Motor neuron (in vitro differentiated cells): Measurements from ENCODE around the gene PCDHGA11. TPM values are rescaled to one million over a fixed set of nuclear protein-coding genes. Genes with fewer than 3 reads are reported as not detected.
"Not testable (repeated sequence)": the region's sequence is repeated elsewhere in the genome, so short reads cannot be mapped to it uniquely, and the experiment has no call there.

Experiments
- ATAC-seq, 8 experiments: fragments of 200-7000 bp; cut with Tn5 transposase; replicated peaks in 6 of 8; 2 replicates each; pipeline ENCODE4 v1.8.0; 2021; ENCODE audit warnings: mild to moderate bottlenecking in 8 of 8, moderate library complexity in 8 of 8
- H3K27ac ChIP-seq, 2 donors: fragments of 250-450 bp; sonication (Bioruptor Pico); 2 replicates each; pipeline ENCODE4 v1.9.0; 2021; ENCODE audit warnings: antibody characterized with exemption in 2 of 2, mild to moderate bottlenecking in 2 of 2, moderate library complexity in 1 of 2
- H3K4me1 ChIP-seq, 2 donors: fragments of 250-450 bp; sonication (Bioruptor Pico); replicated peaks in 1 of 2; 2 replicates each; pipeline ENCODE4 v1.6.1; 2021; ENCODE audit warnings: antibody characterized with exemption in 2 of 2, mild to moderate bottlenecking in 2 of 2, moderate library complexity in 1 of 2
- H3K4me3 ChIP-seq, 5 donors: fragments of 250-450 bp; sonication (Bioruptor Pico); 2 replicates each; pipeline ENCODE4 v1.9.0; 2021; ENCODE audit warnings: antibody characterized with exemption in 5 of 5, mild to moderate bottlenecking in 5 of 5, moderate library complexity in 4 of 5
- WGBS, 10 experiments: fragments of 450-650 bp; shearing (Covaris generic); methylation state at CpG; one replicate each; pipeline ENCODE4 v1.0.0; 2022; 5-methylcytosine and 5-hydroxymethylcytosine counted together
- in situ Hi-C, 9 experiments: fragments of 400-800 bp; cut with MboI; loops; one replicate each; pipeline ENCODE4 v1.15.0; 2021; ENCODE audit warnings: low sequenced_read_pairs in 9 of 9, low pct_unique_long_range_greater_than_20kb in 2 of 9; ENCODE audit not compliant: unreplicated experiment in 9 of 9
- total RNA-seq, 8 experiments: library from RNA; unstranded; fragments of 300-600 nt; gene quantifications; 2 replicates each; pipeline versions ENCODE4 v1.2.3 to v1.2.4, GENCODE V29; 2022

Gene PCDHGA11
- total RNA-seq, 8 experiments from 2014 or later: 1.3 to 8.8 (median 3.8) TPM

DNA sequence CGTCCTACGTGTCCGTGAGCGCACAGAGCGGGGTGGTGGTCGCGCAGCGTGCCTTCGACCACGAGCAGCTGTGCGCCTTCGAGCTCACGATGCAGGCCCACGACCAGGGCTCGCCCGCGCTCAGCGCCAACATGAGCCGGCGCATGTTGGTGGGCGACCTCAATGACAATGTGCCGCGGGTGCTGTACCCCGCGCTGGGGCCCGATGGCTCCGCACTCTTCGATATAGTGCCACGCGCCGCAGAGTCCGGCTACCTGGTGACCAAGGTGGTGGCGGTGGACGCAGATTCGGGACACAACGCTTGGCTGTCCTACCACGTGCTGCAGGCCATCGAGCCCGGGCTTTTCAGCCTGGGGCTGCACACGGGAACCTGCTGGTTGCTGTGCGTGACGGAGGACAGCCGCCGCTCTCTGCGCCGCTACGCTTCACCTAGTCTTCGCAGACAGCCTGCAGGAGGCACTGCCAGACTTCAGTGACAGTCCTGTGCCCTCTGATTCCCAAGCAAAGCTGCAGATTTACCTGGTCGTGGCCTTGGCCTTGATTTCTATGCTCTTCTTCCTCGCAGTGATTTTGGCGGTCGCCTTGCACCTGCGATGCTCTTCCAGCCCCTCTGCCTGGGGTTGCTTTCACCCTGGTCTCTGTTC, 7.1 kb downstream of the PCDHGA11 start:
- no peak for ATAC-seq
- in situ Hi-C loops: no loop called here
- 23 to 100% (median 93%) methylated on average over 1 to 33 of the region's 53 CpGs; no CpG with 5 or more reads in 4 of the 10 experiments for WGBS, 10 experiments
- no peak overlapping the region for H3K4me3 ChIP-seq
- H3K4me1 ChIP-seq: no peaks in the 10 kb centered on the region
- no peak overlapping the region for H3K27ac ChIP-seq

DNA sequence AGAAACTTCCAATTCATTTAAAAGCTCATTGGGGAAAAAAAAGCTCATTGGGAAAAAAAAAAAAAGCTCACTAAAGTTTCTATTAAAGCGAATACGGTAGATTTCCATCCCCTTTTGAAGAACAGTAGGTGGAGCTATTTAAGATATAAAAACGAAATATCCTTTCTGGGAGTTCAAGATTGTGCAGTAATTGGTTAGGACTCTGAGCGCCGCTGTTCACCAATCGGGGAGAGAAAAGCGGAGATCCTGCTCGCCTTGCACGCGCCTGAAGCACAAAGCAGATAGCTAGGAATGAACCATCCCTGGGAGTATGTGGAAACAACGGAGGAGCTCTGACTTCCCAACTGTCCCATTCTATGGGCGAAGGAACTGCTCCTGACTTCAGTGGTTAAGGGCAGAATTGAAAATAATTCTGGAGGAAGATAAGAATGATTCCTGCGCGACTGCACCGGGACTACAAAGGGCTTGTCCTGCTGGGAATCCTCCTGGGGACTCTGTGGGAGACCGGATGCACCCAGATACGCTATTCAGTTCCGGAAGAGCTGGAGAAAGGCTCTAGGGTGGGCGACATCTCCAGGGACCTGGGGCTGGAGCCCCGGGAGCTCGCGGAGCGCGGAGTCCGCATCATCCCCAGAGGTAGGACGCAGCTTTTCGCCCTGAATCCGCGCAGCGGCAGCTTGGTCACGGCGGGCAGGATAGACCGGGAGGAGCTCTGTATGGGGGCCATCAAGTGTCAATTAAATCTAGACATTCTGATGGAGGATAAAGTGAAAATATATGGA, 9.7 kb downstream of the PCDHGA11 start, which contains the start of gene PCDHGA12:
Gene PCDHGA12 (plus strand): TSS at position 176 of the 782 bp plus-strand sequence. CDS start 253 bp downstream, at position 429.
- H3K4me1 ChIP-seq: no peaks in the 10 kb centered on the region
- no peak within 1 kb of the TSS for H3K4me3 ChIP-seq
- no peak within 1 kb of the TSS for H3K27ac ChIP-seq
- in situ Hi-C loops: no loop called here
- WGBS, 10 experiments: 9 to 100% (median 94%) methylated on average over 1 to 27 of the region's 33 CpGs
- peak in 2 of 8 experiments; percentile 63 to 83 for ATAC-seq

DNA sequence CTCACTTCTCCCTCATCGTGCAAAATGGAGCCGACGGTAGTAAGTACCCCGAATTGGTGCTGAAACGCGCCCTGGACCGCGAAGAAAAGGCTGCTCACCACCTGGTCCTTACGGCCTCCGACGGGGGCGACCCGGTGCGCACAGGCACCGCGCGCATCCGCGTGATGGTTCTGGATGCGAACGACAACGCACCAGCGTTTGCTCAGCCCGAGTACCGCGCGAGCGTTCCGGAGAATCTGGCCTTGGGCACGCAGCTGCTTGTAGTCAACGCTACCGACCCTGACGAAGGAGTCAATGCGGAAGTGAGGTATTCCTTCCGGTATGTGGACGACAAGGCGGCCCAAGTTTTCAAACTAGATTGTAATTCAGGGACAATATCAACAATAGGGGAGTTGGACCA, 10.4 kb downstream of the PCDHGA11 start:
- in situ Hi-C loops: no loop called here
- no peak overlapping the region for H3K4me3 ChIP-seq
- ATAC-seq: no peak
- H3K27ac ChIP-seq: no peak overlapping the region
- no peaks in the 10 kb centered on the region for H3K4me1 ChIP-seq
- WGBS, 10 experiments: 33 to 100% (median 90%) methylated on average over 6 to 17 of the region's 37 CpGs; no CpG with 5 or more reads in 2 of the 10 experiments

DNA sequence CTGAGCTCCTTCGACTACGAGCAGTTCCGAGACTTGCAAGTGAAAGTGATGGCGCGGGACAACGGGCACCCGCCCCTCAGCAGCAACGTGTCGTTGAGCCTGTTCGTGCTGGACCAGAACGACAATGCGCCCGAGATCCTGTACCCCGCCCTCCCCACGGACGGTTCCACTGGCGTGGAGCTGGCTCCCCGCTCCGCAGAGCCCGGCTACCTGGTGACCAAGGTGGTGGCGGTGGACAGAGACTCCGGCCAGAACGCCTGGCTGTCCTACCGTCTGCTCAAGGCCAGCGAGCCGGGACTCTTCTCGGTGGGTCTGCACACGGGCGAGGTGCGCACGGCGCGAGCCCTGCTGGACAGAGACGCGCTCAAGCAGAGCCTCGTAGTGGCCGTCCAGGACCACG, 11.5 kb downstream of the PCDHGA11 start:
- H3K4me1 ChIP-seq, H3K27ac ChIP-seq, H3K4me3 ChIP-seq, in situ Hi-C loops, ATAC-seq: not testable (repeated sequence)
- WGBS, 10 experiments: 94 to 98% (median 98%) methylated on average over 3 to 14 of the region's 38 CpGs; no CpG with 5 or more reads in 7 of the 10 experiments

DNA sequence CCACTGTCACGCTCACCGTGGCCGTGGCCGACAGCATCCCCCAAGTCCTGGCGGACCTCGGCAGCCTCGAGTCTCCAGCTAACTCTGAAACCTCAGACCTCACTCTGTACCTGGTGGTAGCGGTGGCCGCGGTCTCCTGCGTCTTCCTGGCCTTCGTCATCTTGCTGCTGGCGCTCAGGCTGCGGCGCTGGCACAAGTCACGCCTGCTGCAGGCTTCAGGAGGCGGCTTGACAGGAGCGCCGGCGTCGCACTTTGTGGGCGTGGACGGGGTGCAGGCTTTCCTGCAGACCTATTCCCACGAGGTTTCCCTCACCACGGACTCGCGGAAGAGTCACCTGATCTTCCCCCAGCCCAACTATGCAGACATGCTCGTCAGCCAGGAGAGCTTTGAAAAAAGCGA, 11.9 kb downstream of the PCDHGA11 start:
- ATAC-seq, H3K27ac ChIP-seq, H3K4me3 ChIP-seq, H3K4me1 ChIP-seq, in situ Hi-C loops: not testable (repeated sequence)
- WGBS, 10 experiments: 31 to 100% (median 85%) methylated on average over 1 to 16 of the region's 29 CpGs; no CpG with 5 or more reads in 2 of the 10 experiments

DNA sequence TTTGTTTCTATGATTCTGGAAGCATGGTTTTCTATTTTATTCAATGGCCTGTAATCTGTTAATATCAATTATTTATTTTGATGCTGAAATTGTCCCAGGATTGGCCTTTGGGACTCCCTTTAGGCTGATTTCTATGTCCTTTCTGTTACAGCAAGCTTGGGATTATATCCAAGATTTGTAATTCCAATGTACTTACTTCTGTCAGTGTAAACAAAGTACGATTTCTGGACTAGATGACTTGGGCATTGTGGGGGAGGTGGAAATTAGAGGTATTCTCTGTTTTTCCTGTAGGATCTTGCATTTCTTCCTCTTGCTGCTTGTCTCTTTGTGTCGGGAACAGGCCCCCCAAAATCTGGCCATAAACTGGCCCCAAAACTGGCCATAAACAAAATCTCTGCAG, 13.2 kb downstream of the PCDHGA11 start:
- Histone ChIP-seq H3K4me1 (no peaks in the 10 kb centered on the region), H3K4me3 (no peak overlapping the region), H3K27ac (no peak overlapping the region)
- ATAC-seq: no peak
- 17 to 100% (median 66%) methylated on average over 1 to 2 of the region's 2 CpGs; no CpG with 5 or more reads in 2 of the 10 experiments for WGBS, 10 experiments
- in situ Hi-C loops: no loop called here

DNA sequence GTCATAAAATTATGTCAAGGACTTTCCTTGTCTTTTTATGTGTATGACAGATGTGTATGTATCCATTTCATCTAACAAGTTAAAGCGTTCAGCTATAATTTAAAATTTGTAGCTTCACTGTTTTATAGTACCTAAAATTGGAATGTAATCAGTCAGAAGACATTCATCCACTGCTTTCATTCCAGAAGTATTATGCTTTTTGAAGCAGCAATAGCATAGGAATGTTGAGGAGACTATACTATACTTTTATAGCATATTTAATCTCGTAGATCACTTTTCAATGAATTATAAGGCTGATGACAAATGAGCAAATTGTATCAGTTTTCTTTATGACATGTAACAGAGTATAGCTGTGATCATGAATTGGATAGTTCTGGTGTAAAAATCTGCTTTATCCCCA, 16.4 kb downstream of the PCDHGA11 start:
- Histone ChIP-seq H3K27ac (no peak overlapping the region), H3K4me3 (no peak overlapping the region), H3K4me1 (no peaks in the 10 kb centered on the region)
- no peak for ATAC-seq
- WGBS, 10 experiments: 43 to 100% (median 92%) methylated on average over 1 to 2 of the region's 2 CpGs; no CpG with 5 or more reads in 1 of the 10 experiments
- in situ Hi-C loops: no loop called here

DNA sequence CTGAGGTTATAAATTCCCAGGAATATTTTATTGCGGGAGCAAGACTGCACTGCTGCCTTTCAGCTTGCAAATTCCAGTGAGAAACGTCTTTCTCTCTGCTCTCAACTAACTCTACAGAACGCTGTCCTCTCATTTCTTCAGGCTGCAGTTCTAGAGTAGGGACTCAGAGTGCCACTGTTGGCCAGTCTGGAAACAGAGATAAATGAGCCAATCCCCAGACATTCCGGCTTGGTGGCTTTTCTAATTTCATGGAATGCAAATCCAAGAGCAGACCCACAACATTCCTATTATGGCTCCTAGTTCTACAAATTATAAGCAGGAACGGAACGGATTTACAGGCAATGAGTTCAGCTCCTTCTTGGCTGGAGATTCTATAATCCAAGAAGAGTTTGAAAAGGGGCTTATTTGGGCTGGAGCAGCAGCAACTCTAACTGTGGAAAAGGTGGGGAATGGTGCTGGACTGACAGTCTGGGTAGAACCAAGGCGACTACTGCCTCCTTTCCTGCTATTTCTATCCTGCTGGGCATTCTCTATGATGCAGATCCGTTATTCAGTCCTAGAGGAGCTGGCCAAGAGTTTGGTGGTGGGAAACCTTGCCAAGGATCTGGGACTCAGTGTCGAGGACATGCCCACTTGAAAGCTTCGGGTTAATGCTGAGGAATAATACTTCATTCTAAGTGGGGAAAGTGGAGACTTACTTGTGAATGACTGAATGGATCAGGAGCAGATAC, 18.7 kb downstream of the PCDHGA11 start:
- H3K4me1 ChIP-seq: no peaks in the 10 kb centered on the region
- 35 to 97% (median 81%) methylated on average over 3 to 10 of the region's 10 CpGs for WGBS, 10 experiments
- no peak overlapping the region for H3K27ac ChIP-seq
- in situ Hi-C loops: no loop called here
- no peak for ATAC-seq
- H3K4me3 ChIP-seq: no peak overlapping the region

DNA sequence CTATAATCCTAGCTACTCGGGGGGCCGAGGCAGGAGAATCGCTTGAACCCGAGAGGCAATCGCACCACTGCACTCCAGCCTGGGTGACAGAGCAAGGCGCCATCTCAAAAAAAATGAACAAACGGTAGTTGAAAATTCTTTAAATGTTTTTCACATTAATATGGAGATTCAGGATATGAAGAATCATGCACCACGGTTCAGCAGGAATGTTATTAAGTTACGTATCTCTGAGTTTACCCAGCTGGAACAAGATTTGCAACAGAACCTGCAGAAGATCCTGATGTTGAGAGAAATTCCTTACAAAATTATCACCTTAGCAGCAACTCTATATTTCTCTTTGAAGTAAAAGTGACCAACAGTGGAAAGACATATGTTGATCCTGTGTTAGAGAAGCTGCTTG, 19.5 kb downstream of the PCDHGA11 start:
- H3K27ac ChIP-seq: no peak overlapping the region
- 58 to 97% (median 89%) methylated on average over 2 to 9 of the region's 9 CpGs; no CpG with 5 or more reads in 3 of the 10 experiments for WGBS, 10 experiments
- H3K4me1 ChIP-seq: no peaks in the 10 kb centered on the region
- in situ Hi-C loops: no loop called here
- ATAC-seq: no peak
- H3K4me3 ChIP-seq: no peak overlapping the region

DNA sequence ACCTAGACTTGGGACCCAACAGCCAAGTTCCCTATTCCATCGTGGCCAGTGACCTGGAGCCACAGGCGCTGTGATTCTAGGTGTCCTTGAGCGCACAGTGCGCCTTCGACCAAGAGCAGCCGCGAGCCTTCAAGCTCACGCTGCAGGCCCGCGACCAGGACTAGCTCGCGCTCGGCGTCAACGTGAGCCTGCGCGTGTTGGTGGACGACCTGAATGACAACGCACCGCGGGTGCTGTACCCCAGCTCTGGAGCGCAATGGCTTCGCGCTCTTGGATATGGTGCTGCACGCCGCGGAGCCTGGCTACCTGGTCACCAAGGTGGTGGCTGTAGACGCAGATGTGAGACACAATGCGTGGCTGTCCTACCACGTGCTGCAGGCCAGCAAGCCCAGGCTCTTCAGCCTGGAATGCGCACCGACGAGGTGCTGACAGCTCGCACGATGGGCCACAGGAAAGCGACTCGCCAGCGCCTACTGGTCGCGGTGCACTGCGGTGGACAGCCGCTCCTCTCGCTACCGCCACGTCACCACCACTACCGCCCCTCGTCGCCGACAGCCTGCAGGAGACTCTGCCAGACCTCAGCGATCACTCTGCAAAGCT, 20.8 kb downstream of the PCDHGA11 start:
- H3K27ac ChIP-seq: no peak overlapping the region
- 49 to 100% (median 96%) methylated on average over 3 to 24 of the region's 50 CpGs; no CpG with 5 or more reads in 4 of the 10 experiments for WGBS, 10 experiments
- no peaks in the 10 kb centered on the region for H3K4me1 ChIP-seq
- H3K4me3 ChIP-seq: no peak overlapping the region
- no peak for ATAC-seq
- in situ Hi-C loops: no loop called here

DNA sequence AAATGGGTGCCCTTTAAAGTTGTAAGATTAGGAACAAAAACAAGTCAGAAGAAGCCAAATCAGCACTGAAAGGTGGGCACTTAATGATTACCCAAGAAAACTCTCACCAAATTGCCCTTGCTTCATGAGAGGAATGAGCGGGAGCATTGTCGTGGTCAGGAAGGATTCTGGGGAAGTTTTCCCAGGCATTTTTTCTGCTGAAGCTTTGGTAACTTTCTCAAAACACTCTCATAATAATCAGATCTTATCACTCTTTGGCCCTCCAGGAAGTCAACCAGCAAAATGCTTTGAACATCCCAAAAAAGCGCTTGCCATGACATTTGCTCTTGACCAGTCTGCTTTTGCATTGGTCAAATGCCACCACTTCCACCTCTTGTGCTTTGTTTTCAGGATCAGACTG, 44.5 kb downstream of the PCDHGA11 start:
- no peak overlapping the region for H3K4me3 ChIP-seq
- WGBS, 10 experiments: 93 to 100% (median 100%) methylated on average over 1 to 3 of the region's 3 CpGs; no CpG with 5 or more reads in 3 of the 10 experiments
- no peaks in the 10 kb centered on the region for H3K4me1 ChIP-seq
- no peak overlapping the region for H3K27ac ChIP-seq
- in situ Hi-C loops: no loop called here
- ATAC-seq: no peak
